CD4-positive, alpha-beta T cell treated with Interleukin-6 for 4 hours (primary cell): Measurements from ENCODE around the gene JAZF1.

ENCODE experiments used
- DNase-seq: peaks from one replicate; pipeline ENCODE4 v3.0.0-alpha.2; 2020; ENCODE audit warnings: mixed read lengths

Gene JAZF1

GRCh38 chr7:28070297-28071055 lies 110.1 kb downstream of the JAZF1 start:
- DNase-seq, result no peak

- no peak for DNase-seq
Measured at GRCh38 chr7:28069807-28070206, 110.8 kb downstream of the JAZF1 start.

- no peak for DNase-seq
Measured at GRCh38 chr7:28069388-28069787, 111.2 kb downstream of the JAZF1 start.

GRCh38 chr7:28068811-28069216 lies 111.8 kb downstream of the JAZF1 start:
- no peak for DNase-seq

GRCh38 chr7:28067171-28067570 lies 113.4 kb downstream of the JAZF1 start:
- DNase-seq, result no peak

GRCh38 chr7:28065721-28066285 lies 114.8 kb downstream of the JAZF1 start:
- DNase-seq, result no peak

GRCh38 chr7:28065308-28065707 lies 115.3 kb downstream of the JAZF1 start:
- DNase-seq, result no peak

GRCh38 chr7:28064437-28064836 lies 116.2 kb downstream of the JAZF1 start:
- no peak for DNase-seq

GRCh38 chr7:28062197-28062991 lies 118.2 kb downstream of the JAZF1 start:
- DNase-seq, result peak; percentile 43

GRCh38 chr7:28061824-28062196 lies 118.8 kb downstream of the JAZF1 start:
- no peak for DNase-seq

GRCh38 chr7:28060371-28060950 lies 120.1 kb downstream of the JAZF1 start:
- no peak for DNase-seq

GRCh38 chr7:28055161-28055544 lies 125.4 kb downstream of the JAZF1 start:
- no peak for DNase-seq

GRCh38 chr7:28054531-28055160 lies 125.9 kb downstream of the JAZF1 start:
- DNase-seq, result peak; percentile 36

GRCh38 chr7:28052933-28053332 lies 127.7 kb downstream of the JAZF1 start:
- DNase-seq, result no peak

GRCh38 chr7:28048694-28049093 lies 131.9 kb downstream of the JAZF1 start:
- no peak for DNase-seq

- DNase-seq, result no peak
Measured at GRCh38 chr7:28046035-28046434, 134.6 kb downstream of the JAZF1 start.

GRCh38 chr7:28045592-28045991 lies 135.0 kb downstream of the JAZF1 start:
- no peak for DNase-seq

GRCh38 chr7:28044825-28045224 lies 135.8 kb downstream of the JAZF1 start:
- no peak for DNase-seq

- no peak for DNase-seq
Measured at GRCh38 chr7:28042721-28043120, 137.9 kb downstream of the JAZF1 start.

GRCh38 chr7:28041508-28042314 lies 138.9 kb downstream of the JAZF1 start:
- DNase-seq, result no peak

GRCh38 chr7:28038175-28038797 lies 142.3 kb downstream of the JAZF1 start:
- no peak for DNase-seq
